K562 (cell line): Measurements from ENCODE around the gene LRP1. TPM values are rescaled to one million over a fixed set of nuclear protein-coding genes. Genes with fewer than 3 reads are reported as not detected.

Experiments used
- ATAC-seq: fragments of 200-7000 bp; cut with Tn5 transposase; 3 replicates; pipeline ENCODE4 v1.9.1; 2020; ENCODE audit warnings: moderate library complexity
- BruUV-seq: library from RNA; stranded (reverse); fragments of 400-500 nt; replicated peaks from 2 replicates; lab custom pipeline; 2021; lab: Mats Ljungman, UMichigan
- CTCF ChIA-PET: fragments of 300-600 bp; formaldehyde crosslinking; extraction: SDS; loops from one replicate; lab custom pipeline; 2021; ENCODE audit warnings: low intra/inter-chr PET ratio; lab: Yijun Ruan, JAX
- POLR2A ChIA-PET: fragments of 300-600, 350-650 bp; sonication (Branson Sonifier 250); formaldehyde crosslinking; extraction: SDS; loops from one replicate; lab custom pipeline; 2021; ENCODE audit warnings: antibody characterized with exemption, inconsistent platforms; lab: Yijun Ruan, JAX
- DNase-seq, 4 experiments: peaks; one replicate each; pipeline versions ENCODE4 v3.0.0 to v3.0.0-alpha.2; 2011 to 2018; ENCODE audit warnings: low spot score in 3 of 4, mixed read lengths in 3 of 4; ENCODE audit errors: extremely low read depth in 1 of 4
- FAIRE-seq: peaks from 2 replicates; lab custom pipeline; 2011; peaks lifted over from hg19 to GRCh38; lab: Jason Lieb, UNC
- H2AFZ ChIP-seq: 2 replicates; pipeline ENCODE4 v1.6.0; 2011; ENCODE audit warnings: low read depth, low read length, control low read depth, inconsistent platforms
- H3K27ac ChIP-seq: fragments of 200-600 bp; 3 replicates; pipeline ENCODE4 v1.8.0; 2011; ENCODE audit warnings: low read depth, mild to moderate bottlenecking, control low read depth, inconsistent platforms, low read length, moderate library complexity, mixed read lengths; ENCODE audit errors: extremely low read depth
- H3K27me3 ChIP-seq, 2 experiments: fragments of 300-600 bp in 1 of 2; 2 replicates in 1 of 2; 3 replicates in 1 of 2; pipeline versions ENCODE4 v1.6.0 to v1.8.0; 2011; ENCODE audit warnings: inconsistent platforms in 2 of 2, low read length in 2 of 2, mild to moderate bottlenecking in 1 of 2, mixed read lengths in 1 of 2, moderate library complexity in 1 of 2; ENCODE audit not compliant: control insufficient read depth in 2 of 2, insufficient read depth in 2 of 2
- H3K36me3 ChIP-seq: fragments of 300-600 bp; 3 replicates; pipeline ENCODE4 v1.8.0; 2011; ENCODE audit warnings: mild to moderate bottlenecking, low read length, inconsistent platforms; ENCODE audit not compliant: control insufficient read depth, insufficient read depth
- H3K4me1 ChIP-seq, 2 experiments: fragments of 200-600 bp in 1 of 2; replicated peaks in 1 of 2; 2 replicates in 1 of 2; 3 replicates in 1 of 2; pipeline versions ENCODE4 v1.5.1 to v1.8.0; 2011; ENCODE audit warnings: inconsistent platforms in 2 of 2, low read length in 2 of 2, mild to moderate bottlenecking in 1 of 2, mixed read lengths in 1 of 2, moderate library complexity in 1 of 2; ENCODE audit not compliant: control insufficient read depth in 2 of 2, insufficient read depth in 2 of 2
- H3K4me2 ChIP-seq: 2 replicates; pipeline ENCODE4 v1.6.1; 2011; ENCODE audit warnings: low read length, control low read depth, inconsistent platforms, mixed read lengths; ENCODE audit not compliant: insufficient read depth
- H3K4me3 ChIP-seq: fragments of 200-600 bp; sonication (generic), shearing (Covaris generic); 2 replicates; pipeline ENCODE4 v1.5.1; 2016; ENCODE audit warnings: control low read depth, inconsistent platforms
- H3K79me2 ChIP-seq: fragments of 200-600 bp; 3 replicates; pipeline ENCODE4 v1.8.0; 2011; ENCODE audit warnings: low read length, inconsistent platforms; ENCODE audit not compliant: control insufficient read depth, insufficient read depth
- H3K9ac ChIP-seq, 2 experiments: 2 replicates each; pipeline versions ENCODE4 v1.6.0 to v1.6.1; 2011; ENCODE audit warnings: low read depth in 2 of 2, low read length in 2 of 2, control low read depth in 1 of 2, inconsistent platforms in 1 of 2, mild to moderate bottlenecking in 1 of 2, mixed read lengths in 1 of 2; ENCODE audit not compliant: insufficient read depth in 1 of 2
- H3K9me1 ChIP-seq: one replicate; pipeline ENCODE4 v1.6.0; 2011; ENCODE audit warnings: inconsistent platforms, mild to moderate bottlenecking, low read length, moderate library complexity; ENCODE audit not compliant: control insufficient read depth, insufficient read depth
- H3K9me3 ChIP-seq: replicated peaks from 2 replicates; pipeline ENCODE4 v1.5.1; 2011; ENCODE audit warnings: low read depth, low read length, inconsistent platforms; ENCODE audit not compliant: control insufficient read depth, insufficient read depth
- H4K20me1 ChIP-seq: replicated peaks from 2 replicates; pipeline ENCODE4 v1.6.1; 2011; ENCODE audit warnings: low read length, inconsistent platforms, mixed read lengths; ENCODE audit not compliant: control insufficient read depth, insufficient read depth
- CBFA2T3 ChIP-seq: fragments of 450-650 bp; IDR thresholded peaks from 2 replicates; pipeline ENCODE4 v1.6.1; 2017
- MCM3 ChIP-seq: fragments of 450-650 bp; IDR thresholded peaks from 2 replicates; pipeline ENCODE4 v1.6.1; 2016
- MITF ChIP-seq: IDR thresholded peaks from 2 replicates; pipeline ENCODE4 v1.6.1; 2014; ENCODE audit warnings: antibody characterized with exemption
- NCOA2 ChIP-seq, 2 experiments: fragments of 450-650 bp; IDR thresholded peaks; 2 replicates each; pipeline ENCODE4 v1.6.1; 2018; ENCODE audit warnings: mild to moderate bottlenecking in 2 of 2, moderate library complexity in 1 of 2; ENCODE audit not compliant: partially characterized antibody in 2 of 2
- NFATC3 ChIP-seq: fragments of 450-650 bp; IDR thresholded peaks from 2 replicates; pipeline ENCODE4 v1.6.1; 2017; ENCODE audit warnings: mild to moderate bottlenecking
- NFYB ChIP-seq: IDR thresholded peaks from 2 replicates; pipeline ENCODE4 v1.6.1; 2011; ENCODE audit warnings: mild to moderate bottlenecking, moderate library complexity; ENCODE audit not compliant: insufficient read length; ENCODE audit errors: extremely low read depth
- POLR2H ChIP-seq: IDR thresholded peaks from 2 replicates; pipeline ENCODE4 v1.6.1; 2016; ENCODE audit warnings: missing genetic modification characterization, low read depth, mild to moderate bottlenecking, control low read depth, missing compliant biosample characterization, moderate library complexity
- PREB ChIP-seq: sonication (generic); formaldehyde crosslinking; IDR thresholded peaks from 2 replicates; pipeline ENCODE4 v1.8.1; 2023; ENCODE audit warnings: mild to moderate bottlenecking, missing genetic modification reagents
- RHOXF2B ChIP-seq: fragments of 250-450 bp; sonication (Bioruptor Pico); conservative IDR thresholded peaks from 2 replicates; pipeline ENCODE4 v1.5.1; 2021
- SIRT6 ChIP-seq: IDR thresholded peaks from one replicate; pipeline ENCODE4 v1.6.1; 2012; ENCODE audit warnings: low read depth, mild to moderate bottlenecking, control low read depth, inconsistent platforms, low read length, moderate library complexity
- TFAP4 ChIP-seq: sonication (generic); formaldehyde crosslinking; IDR thresholded peaks from 2 replicates; pipeline ENCODE4 v1.8.0; 2022; ENCODE audit warnings: missing genetic modification reagents, mild to moderate bottlenecking, moderate library complexity, borderline replicate concordance
- ZBED1 ChIP-seq: IDR thresholded peaks from 2 replicates; pipeline ENCODE4 v1.6.1; 2014
- ZBTB49 ChIP-seq: sonication (generic); formaldehyde crosslinking; IDR thresholded peaks from 2 replicates; pipeline ENCODE4 v1.8.0; 2022; ENCODE audit warnings: missing genetic modification reagents, mild to moderate bottlenecking, borderline replicate concordance
- ZEB2 ChIP-seq: fragments of 450-650 bp; IDR thresholded peaks from 2 replicates; pipeline ENCODE4 v1.6.1; 2016
- ZNF217 ChIP-seq: sonication (generic); formaldehyde crosslinking; IDR thresholded peaks from 2 replicates; pipeline ENCODE4 v1.8.0; 2022; ENCODE audit warnings: mild to moderate bottlenecking, missing genetic modification reagents
- ZNF740 ChIP-seq, 3 experiments: fragments of 200-800 bp in 1 of 3; sonication (Bioruptor generic) in 1 of 3; sonication (generic) in 1 of 3; formaldehyde crosslinking in 1 of 3; IDR thresholded peaks; 2 replicates each; pipeline versions ENCODE4 v1.6.1 to v1.8.0; 2016 to 2022; ENCODE audit warnings: mild to moderate bottlenecking in 2 of 3, missing compliant biosample characterization in 2 of 3, missing genetic modification characterization in 2 of 3, missing genetic modification reagents in 1 of 3
- WGBS: fragments of 100-300 bp; shearing (Covaris generic); methylation state at CpG from one replicate; pipeline ENCODE4 v1.1.6; 2016; ENCODE audit warnings: low coverage, mixed read lengths; ENCODE audit not compliant: insufficient coverage; ENCODE audit errors: missing lambda C conversion rate; 5-methylcytosine and 5-hydroxymethylcytosine counted together
- in situ Hi-C: fragments of 300-500 bp; cut with MboI; formaldehyde crosslinking; loops from 4 replicates; pipeline ENCODE4 v1.15.0; 2018; ENCODE audit warnings: inconsistent platforms, mixed read lengths
- intact Hi-C: fragments of 100-400 bp; cut with micrococcal nuclease; formaldehyde crosslinking; loops from 2 replicates; pipeline ENCODE4 v1.14.2; 2022
- polyA plus RNA-seq, 8 experiments: library from polyadenylated mRNA; depleted of rRNA in 4 of 8; stranded (reverse) in 5 of 8; unstranded in 3 of 8; fragments of >200 nt; fragmentation: Nextera tagmentation in 2 of 8; fragmentation: Illumina TruSeq in 1 of 8; extraction: Ambion mirVana in 2 of 8; extraction: Trizol in 1 of 8; gene quantifications; 2 replicates each; pipeline versions ENCODE4 v1.2.1 to v1.2.3, GENCODE V29; 2011 to 2014; ENCODE audit warnings: inconsistent platforms in 1 of 8, missing spikeins in 1 of 8
- total RNA-seq, 7 experiments: library from RNA; depleted of rRNA in 6 of 7; stranded (reverse); fragments of >200 nt in 6 of 7; fragmentation: Illumina TruSeq in 2 of 7; extraction: Trizol in 2 of 7; gene quantifications; 2 replicates each; pipeline versions ENCODE4 v1.2.1 to v1.2.3, GENCODE V29; 2011 to 2021; ENCODE audit warnings: low replicate concordance in 1 of 7

The LRP1 gene
- total and polyA plus RNA-seq, 9 of the 15 experiments (the other 6 are each of a cell fraction or from before 2014, with no cell fraction given): 0.04 to 0.64 (median 0.19) TPM; not detected in 2

GRCh38 chr12:57085999-57086492 lies 42.2 kb upstream of the LRP1 start:
- H3K27ac ChIP-seq: peak overlapping the region; percentile 93
- H3K9me1 ChIP-seq: no peaks in the 10 kb centered on the region
- 1% methylated on average over 12 of the region's 12 CpGs for whole genome bisulfite sequencing
- H3K4me2 ChIP-seq: peak overlapping the region; percentile 81
- intact Hi-C loops: loop anchor here (10.0 kb wide), 1 partner anchor 451 kb away; the partner anchor contains the start of gene BAZ2A
- H3K79me2 ChIP-seq: peaks cover 24% of the 10 kb centered on the region
- BruUV-seq: no TSS peak
- in situ Hi-C loops: no loop called here
- peak overlapping the region; percentile 84 for H2AFZ ChIP-seq
- peak overlapping the region; percentile 73; the same call in 1 of the 2 replicates for H3K4me3 ChIP-seq
- DNase-seq (peak in 2 of 4 experiments; percentile 48 to 86), ATAC-seq (no peak), FAIRE-seq (peak; percentile 70)
- peak overlapping the region; percentile 75 to 93; a peak in 3 of 4 replicates for H3K9ac ChIP-seq
- H3K36me3 ChIP-seq: peaks cover 5% of the 10 kb centered on the region; the same call in 1 of the 3 replicates
- ChIA-PET POLR2A (no interaction called here), CTCF (no interaction called here)
- peaks cover 27 to 49% of the 10 kb centered on the region in 2 experiments for H3K4me1 ChIP-seq
- H3K9me3 ChIP-seq: no peaks in the 10 kb centered on the region
- peaks cover 5% of the 10 kb centered on the region; the same call in 1 of the 2 replicates for H4K20me1 ChIP-seq
- H3K27me3 ChIP-seq: no peaks in the 10 kb centered on the region
- TF ChIP-seq CBFA2T3 (no peak; the same call in 1 of the 2 replicates), ZNF740 (CRISPR knock-in tag; IDR thresholded peaks at IDR 0.05) (no peak), ZNF740 (tag; IDR thresholded peaks at IDR 0.05) (no peak), NFATC3 (no peak), ZNF217 (CRISPR knock-in tag) (no peak), ZEB2 (0 out of 2 replicates have a peak, but pooled peaks have one; percentile 41), MITF (no peak), POLR2H (tag) (no peak), RHOXF2B (CRISPR knock-in tag) (no peak), NCOA2 (IDR thresholded peaks at IDR 0.05; ENCODE audit: partially characterized antibody in 2 of 2) (no peak), PREB (CRISPR knock-in tag) (no peak), ZBED1 (no peak), SIRT6 (no peak), TFAP4 (CRISPR knock-in tag) (no peak), MCM3 (no peak), ZBTB49 (CRISPR knock-in tag) (no peak), NFYB (no peak)
